T-cell (primary cell): Measurements from ENCODE around the gene ADCY1. TPM values are rescaled to one million over a fixed set of nuclear protein-coding genes. Genes with fewer than 3 reads are reported as not detected.
"Not testable (repeated sequence)": the region's sequence is repeated elsewhere in the genome, so short reads cannot be mapped to it uniquely, and the experiment has no call there.

Experiments used
- ATAC-seq, 4 experiments: fragments of 200-7000 bp in 3 of 4; fragments of 150-1000 bp in 1 of 4; cut with Tn5 transposase; replicated peaks in 1 of 4; 1 replicate in 3 of 4; 2 replicates in 1 of 4; pipeline ENCODE4 v1.10.0; 2021; ENCODE audit warnings: moderate library complexity in 3 of 4, mild to moderate bottlenecking in 2 of 4, moderate number of reproducible peaks in 1 of 4
- CTCF ChIA-PET, 2 donors: fragments of 300-600 bp; sonication (Branson Sonifier 250); formaldehyde crosslinking; loops; one replicate each; lab custom pipeline; 2022; ENCODE audit warnings: antibody characterized with exemption in 2 of 2; lab: Charles Lee
- POLR2A ChIA-PET, 2 donors: fragments of 300-600 bp; sonication (Branson Sonifier 250); formaldehyde crosslinking; loops; one replicate each; lab custom pipeline; 2022; ENCODE audit warnings: antibody characterized with exemption in 2 of 2; lab: Charles Lee
- DNase-seq, 35 experiments: peaks; one replicate each; pipeline versions ENCODE4 v3.0.0 to v3.0.0-alpha.2; 2013 to 2023
- H3K27ac ChIP-seq: one replicate; pipeline ENCODE4 v1.5.1; 2013; ENCODE audit warnings: low read length
- H3K27me3 ChIP-seq, 2 experiments: replicated peaks in 1 of 2; 1 replicate in 1 of 2; 2 replicates in 1 of 2; pipeline versions ENCODE4 v1.6.1 to v1.7.0; 2013; ENCODE audit warnings: low read length in 1 of 2, mixed read lengths in 1 of 2; ENCODE audit not compliant: control insufficient read depth in 2 of 2, insufficient read depth in 2 of 2; ENCODE audit errors: extremely low read depth in 1 of 2
- H3K36me3 ChIP-seq, 2 donors: 1 replicate in 1 of 2; 2 replicates in 1 of 2; pipeline versions ENCODE4 v1.6.1 to v1.7.0; 2013; ENCODE audit warnings: low read length in 1 of 2; ENCODE audit not compliant: control insufficient read depth in 2 of 2, insufficient read depth in 1 of 2; ENCODE audit errors: extremely low read depth in 1 of 2
- H3K4me1 ChIP-seq, 2 experiments: 1 replicate in 1 of 2; 2 replicates in 1 of 2; pipeline versions ENCODE4 v1.6.1 to v1.7.0; 2013; ENCODE audit warnings: low read length in 2 of 2, mixed read lengths in 1 of 2; ENCODE audit not compliant: insufficient read depth in 2 of 2, control insufficient read depth in 1 of 2; ENCODE audit errors: extremely low read depth in 1 of 2
- H3K4me3 ChIP-seq, 2 donors: 1 replicate in 1 of 2; 2 replicates in 1 of 2; pipeline versions ENCODE4 v1.5.1 to v1.7.0; 2013; ENCODE audit warnings: mild to moderate bottlenecking in 2 of 2, low read length in 1 of 2, moderate library complexity in 1 of 2; ENCODE audit not compliant: control insufficient read depth in 1 of 2; ENCODE audit errors: extremely low read depth in 1 of 2
- H3K9me3 ChIP-seq: 2 replicates; pipeline ENCODE4 v1.7.0; 2013
- H3K27ac Mint-ChIP-seq, 2 donors: one replicate each; pipeline ENCODE4 v1.8.0; 2020 to 2021; ENCODE audit warnings: mild to moderate bottlenecking in 2 of 2, mixed read lengths in 2 of 2
- H3K27me3 Mint-ChIP-seq, 2 donors: one replicate each; pipeline ENCODE4 v1.8.0; 2021 to 2022; ENCODE audit warnings: mixed read lengths in 2 of 2
- H3K36me3 Mint-ChIP-seq: one replicate; pipeline ENCODE4 v1.8.0; 2021; ENCODE audit warnings: mixed read lengths
- H3K4me1 Mint-ChIP-seq, 3 donors: one replicate each; pipeline ENCODE4 v1.8.0; 2020 to 2022; ENCODE audit warnings: mixed read lengths in 3 of 3, mild to moderate bottlenecking in 1 of 3
- H3K4me3 Mint-ChIP-seq, 3 donors: one replicate each; pipeline ENCODE4 v1.8.0; 2020 to 2022; ENCODE audit warnings: mild to moderate bottlenecking in 3 of 3, mixed read lengths in 3 of 3, moderate library complexity in 3 of 3
- H3K9me3 Mint-ChIP-seq, 3 donors: one replicate each; pipeline ENCODE4 v1.8.0; 2020 to 2022; ENCODE audit warnings: mixed read lengths in 3 of 3
- WGBS: methylation state at CpG from one replicate; pipeline ENCODE4 v1.1.5; 2013; ENCODE audit warnings: missing lambda C conversion rate; ENCODE audit not compliant: insufficient coverage; 5-methylcytosine and 5-hydroxymethylcytosine counted together
- total RNA-seq, 35 experiments: library from RNA in 6 of 35; stranded (reverse) in 6 of 35; fragments of 120-200 nt in 1 of 35; gene quantifications; one replicate each; pipeline versions ENCODE4 v1.2.1 to v1.2.4 and lab custom pipeline; 2013 to 2026

Gene ADCY1
- total RNA-seq, 5 donors from 2014 or later (not counting 1 experiment from before 2014, with no cell fraction given) = 0.03 to 0.44 (median 0.05) TPM

DNA sequence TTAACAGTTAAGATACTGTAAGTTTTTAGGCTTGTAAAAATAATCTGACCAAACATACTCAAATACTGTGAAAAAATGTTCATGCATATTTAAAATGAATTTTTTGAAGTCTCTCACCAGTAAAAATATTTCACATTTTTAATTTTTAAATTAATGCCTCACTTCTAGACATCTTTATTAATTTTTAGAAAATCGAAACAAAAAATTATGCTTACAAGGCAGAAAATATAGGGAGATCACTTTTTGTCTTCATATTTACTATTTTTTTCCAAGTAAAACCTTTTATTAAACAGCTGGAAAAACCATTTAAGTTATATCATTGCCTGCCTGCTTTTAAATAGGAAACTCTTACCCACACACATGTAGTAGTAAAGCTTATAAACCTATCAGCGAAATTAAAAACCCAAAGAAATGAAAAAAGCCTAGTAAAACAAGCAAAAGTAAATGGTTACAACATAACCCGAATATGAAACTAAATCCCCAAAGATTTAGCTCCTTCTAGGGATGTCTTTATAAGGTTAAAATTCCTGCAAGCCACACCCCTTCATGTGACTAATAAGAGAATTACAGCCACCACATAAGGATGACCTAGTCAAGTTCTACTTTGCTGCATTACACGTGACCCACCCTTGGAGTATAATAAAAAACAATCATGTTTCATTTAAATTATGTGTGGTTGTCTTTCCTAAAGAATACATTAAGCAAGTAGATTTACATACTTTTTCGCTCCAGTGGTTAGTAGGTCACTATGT lies 157.7 kb downstream of the ADCY1 start:
- CTCF ChIA-PET, H3K9me3 Mint-ChIP-seq, ATAC-seq, H3K4me3 Mint-ChIP-seq, H3K9me3 ChIP-seq, DNase-seq, H3K4me3 ChIP-seq, H3K27me3 Mint-ChIP-seq, H3K27ac ChIP-seq, H3K4me1 Mint-ChIP-seq, H3K27me3 ChIP-seq, H3K4me1 ChIP-seq: not testable (repeated sequence)
- H3K36me3 ChIP-seq = peaks cover 3 to 11% of the 10 kb centered on the region in 2 donors
- WGBS = no CpG with 5 or more reads among the region's 5 CpGs
- POLR2A ChIA-PET = interaction anchor here in 1 of 2 donors (0.6 kb wide), 1 partner anchor 621 kb away, joined by 4 read pairs; no protein-coding TSS in a partner anchor
- Mint-ChIP-seq H3K27ac (peak overlapping the region in 1 of 2 donors; percentile 11), H3K36me3 (peaks cover 24% of the 10 kb centered on the region)

DNA sequence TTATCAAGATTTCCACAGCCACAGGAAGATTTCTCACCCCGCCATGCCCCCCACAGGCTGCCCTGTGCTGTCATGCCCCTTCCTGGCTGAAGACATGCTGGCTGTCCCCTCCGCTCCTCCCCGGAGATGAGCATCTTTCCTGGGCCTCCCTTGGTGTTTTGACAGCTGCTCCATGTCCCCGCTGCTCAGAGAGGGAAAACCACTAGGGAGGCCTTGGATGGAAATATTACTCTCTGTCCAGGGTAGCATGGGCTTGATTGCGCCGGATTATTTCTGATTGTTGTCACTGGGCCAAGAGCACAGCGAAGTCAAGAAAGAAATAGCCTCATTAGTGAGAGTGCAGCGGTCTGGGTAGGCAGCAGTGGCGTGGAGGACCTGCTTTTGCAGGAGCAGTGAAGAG lies 164.8 kb downstream of the ADCY1 start:
- H3K36me3 ChIP-seq, H3K27ac ChIP-seq, H3K27ac Mint-ChIP-seq, CTCF ChIA-PET, POLR2A ChIA-PET, H3K4me3 Mint-ChIP-seq, H3K4me3 ChIP-seq, H3K9me3 ChIP-seq, H3K4me1 Mint-ChIP-seq, H3K4me1 ChIP-seq, ATAC-seq, H3K9me3 Mint-ChIP-seq, H3K27me3 ChIP-seq, DNase-seq, H3K27me3 Mint-ChIP-seq: not testable (repeated sequence)
- H3K36me3 Mint-ChIP-seq = peaks cover 58% of the 10 kb centered on the region
- 100% methylated on average over 3 of the region's 9 CpGs for WGBS

GRCh38 chr7:45740573-45740972 lies 166.4 kb downstream of the ADCY1 start:
- H3K4me3 Mint-ChIP-seq, H3K9me3 ChIP-seq, H3K4me1 ChIP-seq, ATAC-seq, H3K36me3 ChIP-seq, H3K9me3 Mint-ChIP-seq, H3K4me3 ChIP-seq, H3K27ac ChIP-seq, CTCF ChIA-PET, H3K27me3 ChIP-seq, DNase-seq, POLR2A ChIA-PET, H3K27ac Mint-ChIP-seq, H3K4me1 Mint-ChIP-seq, H3K27me3 Mint-ChIP-seq: not testable (repeated sequence)
- peaks cover 69% of the 10 kb centered on the region for H3K36me3 Mint-ChIP-seq
- no CpG with 5 or more reads among the region's 3 CpGs for WGBS

GRCh38 chr7:45748976-45749375 lies 174.8 kb downstream of the ADCY1 start:
- H3K4me1 ChIP-seq, DNase-seq, H3K27ac ChIP-seq, ATAC-seq, POLR2A ChIA-PET, H3K4me3 Mint-ChIP-seq, H3K36me3 ChIP-seq, H3K27me3 Mint-ChIP-seq, H3K4me1 Mint-ChIP-seq, H3K27ac Mint-ChIP-seq, H3K9me3 ChIP-seq, CTCF ChIA-PET, H3K4me3 ChIP-seq, H3K27me3 ChIP-seq, H3K9me3 Mint-ChIP-seq: not testable (repeated sequence)
- H3K36me3 Mint-ChIP-seq = peaks cover 44% of the 10 kb centered on the region

GRCh38 chr7:45751352-45751751 lies 177.2 kb downstream of the ADCY1 start:
- H3K27me3 ChIP-seq, H3K4me1 ChIP-seq, H3K9me3 Mint-ChIP-seq, H3K4me3 ChIP-seq, H3K27ac ChIP-seq, H3K27ac Mint-ChIP-seq, H3K9me3 ChIP-seq, DNase-seq, POLR2A ChIA-PET, H3K27me3 Mint-ChIP-seq, H3K4me1 Mint-ChIP-seq, ATAC-seq, H3K36me3 ChIP-seq, H3K4me3 Mint-ChIP-seq: not testable (repeated sequence)
- H3K36me3 Mint-ChIP-seq = peaks cover 31% of the 10 kb centered on the region
- 100% methylated on average over 1 of the region's 2 CpGs for WGBS
- CTCF ChIA-PET = interaction anchor here in 1 of 2 donors (0.9 kb wide), 1 partner anchor 10 kb away, joined by 3 read pairs; no protein-coding TSS in a partner anchor

DNA sequence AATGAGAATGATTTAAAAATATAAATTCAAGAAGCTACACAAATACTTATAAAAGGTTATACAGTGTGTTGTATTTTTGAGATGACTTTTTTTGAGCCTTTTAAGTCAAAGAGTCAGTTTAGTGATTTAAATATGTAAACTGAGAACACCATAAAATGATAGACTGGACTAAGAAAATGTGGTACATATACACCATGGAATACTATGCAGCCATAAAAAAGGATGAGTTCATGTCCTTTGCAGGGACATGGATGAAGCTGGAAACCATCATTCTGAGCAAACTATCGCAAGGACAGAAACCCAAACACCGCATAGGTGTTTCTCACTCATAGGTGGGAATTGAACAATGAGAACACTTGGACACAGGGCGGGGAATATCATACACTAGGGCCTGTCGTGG lies 182.2 kb downstream of the ADCY1 start:
- H3K4me3 ChIP-seq, H3K9me3 ChIP-seq, DNase-seq, CTCF ChIA-PET, H3K4me1 ChIP-seq, H3K4me1 Mint-ChIP-seq, H3K27ac Mint-ChIP-seq, H3K27ac ChIP-seq, H3K9me3 Mint-ChIP-seq, POLR2A ChIA-PET, ATAC-seq, H3K4me3 Mint-ChIP-seq, H3K36me3 ChIP-seq, H3K27me3 ChIP-seq, H3K27me3 Mint-ChIP-seq: not testable (repeated sequence)
- H3K36me3 Mint-ChIP-seq = peaks cover 20% of the 10 kb centered on the region
- WGBS = no CpG with 5 or more reads among the region's 4 CpGs
